Measurements from ENCODE around the gene BCAR1. TPM values are rescaled to one million over a fixed set of nuclear protein-coding genes. Genes with fewer than 3 reads are reported as not detected.
"Not testable (repeated sequence)": the region's sequence is repeated elsewhere in the genome, so short reads cannot be mapped to it uniquely, and the experiment has no call there.

Gene BCAR1
- total RNA-seq, 1 donor from 2014 or later = 278 TPM

DNA sequence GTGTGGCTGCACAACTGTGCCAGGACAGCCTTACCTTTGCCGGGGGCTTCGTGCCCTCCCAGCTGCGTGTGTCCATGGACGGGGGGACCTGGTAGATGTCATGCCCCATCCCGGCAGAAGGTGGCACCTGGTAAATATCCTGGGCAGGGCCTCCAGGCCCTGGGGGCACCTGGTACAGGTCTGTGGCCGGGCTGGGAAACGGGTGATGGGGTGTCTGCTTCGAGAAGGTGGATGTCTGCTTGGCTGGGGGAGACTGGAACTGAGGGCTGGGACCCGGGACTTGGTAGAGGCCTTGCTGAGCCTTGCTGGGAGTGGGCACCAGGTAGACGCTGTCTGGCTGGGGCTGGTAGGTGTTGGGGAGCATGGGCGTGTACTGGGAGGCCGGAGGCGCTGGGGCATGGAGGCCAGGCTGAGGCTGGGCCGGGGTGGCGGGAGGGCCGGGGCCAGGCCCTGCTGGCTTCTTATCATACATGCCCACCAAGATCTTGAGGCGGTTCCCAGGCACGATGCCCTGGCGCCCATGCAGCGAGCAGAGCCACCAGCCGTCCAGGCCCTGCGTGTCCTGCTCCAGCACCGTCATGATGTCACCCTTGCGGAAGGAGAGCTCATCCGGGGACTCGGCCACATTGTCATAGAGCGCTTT lies 8.9 kb downstream of the BCAR1 start:
- DNase-seq (ENCODE audit: extremely low read depth, low read depth, low spot score) = not testable (repeated sequence)

DNA sequence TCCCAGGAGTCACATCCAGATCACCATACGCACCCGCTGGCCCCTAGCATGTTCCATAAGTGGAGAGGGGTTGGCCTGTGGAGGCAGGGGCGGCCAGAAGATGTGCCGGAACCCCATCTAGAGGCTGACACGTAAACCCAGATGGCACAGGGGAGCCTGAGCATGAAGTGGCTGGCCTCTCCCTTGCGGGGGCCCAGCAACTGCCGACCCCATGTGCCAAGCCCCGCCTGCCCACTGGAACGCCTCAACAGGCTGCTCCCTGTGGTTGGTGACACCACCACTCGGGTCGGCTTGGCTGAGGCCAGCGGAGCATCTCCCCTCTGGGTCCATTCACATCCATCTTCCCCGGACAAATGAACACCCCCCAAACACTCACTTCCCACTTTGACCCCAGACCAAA lies 9.5 kb downstream of the BCAR1 start:
- no peak for DNase-seq (ENCODE audit: extremely low read depth, low read depth, low spot score)

DNA sequence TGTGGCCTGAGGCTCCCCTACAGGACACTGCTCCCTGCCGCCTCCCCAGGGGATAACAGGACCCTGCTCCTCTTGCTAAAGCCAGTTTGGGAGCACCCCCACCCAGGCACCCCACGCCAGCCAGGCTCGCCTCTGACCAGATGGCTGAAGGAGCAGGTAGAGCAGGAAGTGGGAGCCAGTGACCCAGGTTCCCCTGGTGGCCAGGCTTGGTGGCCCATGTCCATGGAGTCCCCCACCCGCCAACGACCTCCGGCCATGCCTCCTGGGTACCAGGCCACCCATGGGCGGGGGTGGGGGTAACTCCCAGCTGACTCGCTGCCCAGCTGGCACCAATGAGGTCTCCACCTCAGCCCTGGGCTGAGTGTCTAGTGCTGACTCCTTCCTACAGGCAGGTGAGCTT lies 10.0 kb downstream of the BCAR1 start:
- no peak for DNase-seq (ENCODE audit: extremely low read depth, low read depth, low spot score)

DNA sequence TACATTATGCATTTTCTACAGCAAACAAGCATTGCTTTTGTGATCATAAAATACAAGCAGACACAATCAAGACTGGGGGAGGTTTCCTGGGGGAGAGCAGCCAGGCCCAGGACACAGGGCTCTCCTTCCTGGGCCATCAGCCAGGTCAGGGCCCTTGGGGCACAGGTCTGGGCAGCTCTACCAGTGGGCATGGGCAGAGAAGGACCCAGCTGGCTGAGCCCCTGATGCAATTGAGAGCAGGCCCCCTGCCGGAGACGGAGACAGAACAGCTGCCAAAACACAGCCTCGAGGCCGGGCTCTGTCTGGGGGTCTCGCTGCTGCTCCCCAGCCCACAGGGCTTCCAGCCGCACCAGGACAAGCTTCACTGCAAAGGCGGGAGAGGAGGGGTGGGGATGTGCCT lies 10.8 kb downstream of the BCAR1 start:
- DNase-seq (ENCODE audit: extremely low read depth, low read depth, low spot score) = not testable (repeated sequence)

DNA sequence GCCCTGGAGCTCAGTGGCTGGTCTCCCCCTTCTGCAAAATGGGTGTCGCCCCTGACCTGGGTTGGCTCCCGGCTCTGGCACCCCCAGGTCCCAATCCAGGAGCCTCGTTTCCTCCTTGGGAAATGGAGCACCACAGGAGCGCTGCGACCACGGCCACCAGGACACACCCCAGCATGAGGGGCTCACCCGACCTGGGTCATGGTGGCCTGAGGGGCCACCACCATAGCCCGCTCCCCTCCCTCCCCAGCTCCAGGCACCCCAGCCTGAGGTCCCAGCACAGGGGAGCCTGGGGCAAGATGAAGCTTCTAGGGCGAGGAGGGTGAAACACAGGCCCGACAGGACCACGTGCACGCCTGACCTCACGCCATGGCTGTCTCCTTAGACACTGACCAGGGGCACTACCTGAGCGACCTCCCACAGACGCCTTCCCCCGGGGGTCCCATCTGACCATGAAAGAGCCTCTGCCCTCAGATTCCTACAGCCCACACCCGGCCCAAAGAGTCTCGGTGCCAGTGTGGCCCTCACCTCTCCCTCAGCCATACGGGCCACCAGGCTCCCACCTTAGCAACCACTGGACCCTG lies 11.8 kb downstream of the BCAR1 start:
- DNase-seq (ENCODE audit: extremely low read depth, low read depth, low spot score) = no peak

DNA sequence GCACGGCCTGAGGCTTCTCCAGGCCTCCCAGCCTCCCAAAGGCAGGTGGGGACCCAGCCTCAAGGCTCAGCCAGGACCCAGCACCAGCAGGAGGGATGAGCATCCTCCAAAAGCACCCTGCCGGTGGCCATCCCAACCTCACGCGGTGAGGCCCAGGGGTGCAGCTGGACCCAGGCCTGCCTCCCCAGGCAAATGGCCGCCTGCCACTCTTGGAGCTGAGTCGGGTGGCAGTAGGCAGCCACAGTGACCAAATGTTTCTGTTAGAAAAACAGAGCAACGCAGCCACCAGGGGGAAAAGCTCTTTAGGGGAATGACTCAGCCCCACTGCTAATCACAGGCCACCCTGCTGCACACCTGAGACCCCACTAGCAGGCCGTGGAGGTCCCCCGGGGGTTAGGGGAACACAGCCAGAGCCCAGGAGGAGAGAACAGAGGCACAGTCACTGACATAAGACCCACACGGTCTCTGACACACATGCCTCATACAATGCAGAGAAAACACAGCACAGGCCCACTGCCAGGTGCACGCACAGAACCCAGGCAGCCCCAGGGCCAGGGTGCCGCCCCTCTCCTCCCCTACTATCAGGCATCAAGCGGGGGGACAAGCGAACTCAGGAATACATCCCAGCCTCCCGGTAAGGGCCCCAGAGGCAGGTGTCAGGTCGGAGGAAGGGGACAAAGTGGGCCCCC lies 12.4 kb downstream of the BCAR1 start:
- DNase-seq (ENCODE audit: extremely low read depth, low read depth, low spot score) = no peak

DNA sequence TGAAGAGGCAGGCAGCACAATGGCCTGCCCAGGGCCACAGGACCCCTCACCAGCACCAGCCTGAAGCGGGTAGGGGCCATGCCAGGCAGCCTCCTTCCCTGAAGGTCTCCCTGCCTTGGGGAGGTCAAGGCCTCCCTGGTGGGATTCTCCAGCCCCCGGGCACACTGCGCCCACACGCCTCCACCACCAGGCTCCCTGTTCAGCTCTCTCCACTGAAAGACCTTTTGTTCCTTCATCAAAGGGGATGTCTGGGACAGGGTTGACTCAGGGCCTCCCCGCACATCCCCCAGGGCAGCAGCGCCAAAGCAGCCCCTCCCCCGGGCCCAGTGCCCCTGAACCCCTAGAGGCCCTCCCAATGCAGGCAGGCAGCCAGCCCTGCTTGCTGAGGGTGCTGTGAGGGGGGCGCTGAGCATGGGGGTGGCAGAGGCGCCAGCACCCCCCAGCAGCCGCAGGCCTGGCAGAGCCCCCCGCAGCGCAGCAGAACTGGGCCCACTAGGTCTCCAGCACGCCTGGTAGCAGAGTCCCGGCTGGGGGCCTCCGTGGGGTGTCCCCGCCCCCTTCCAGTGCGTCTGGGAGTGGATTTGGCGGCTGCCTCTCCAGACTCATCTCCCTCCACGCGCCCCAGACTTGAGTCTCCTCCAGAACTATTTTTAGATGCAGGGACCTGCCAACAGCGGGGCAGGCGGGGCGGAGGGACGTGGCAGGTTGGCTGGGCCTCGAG lies 13.1 kb downstream of the BCAR1 start:
- no peak for DNase-seq (ENCODE audit: extremely low read depth, low read depth, low spot score)

DNA sequence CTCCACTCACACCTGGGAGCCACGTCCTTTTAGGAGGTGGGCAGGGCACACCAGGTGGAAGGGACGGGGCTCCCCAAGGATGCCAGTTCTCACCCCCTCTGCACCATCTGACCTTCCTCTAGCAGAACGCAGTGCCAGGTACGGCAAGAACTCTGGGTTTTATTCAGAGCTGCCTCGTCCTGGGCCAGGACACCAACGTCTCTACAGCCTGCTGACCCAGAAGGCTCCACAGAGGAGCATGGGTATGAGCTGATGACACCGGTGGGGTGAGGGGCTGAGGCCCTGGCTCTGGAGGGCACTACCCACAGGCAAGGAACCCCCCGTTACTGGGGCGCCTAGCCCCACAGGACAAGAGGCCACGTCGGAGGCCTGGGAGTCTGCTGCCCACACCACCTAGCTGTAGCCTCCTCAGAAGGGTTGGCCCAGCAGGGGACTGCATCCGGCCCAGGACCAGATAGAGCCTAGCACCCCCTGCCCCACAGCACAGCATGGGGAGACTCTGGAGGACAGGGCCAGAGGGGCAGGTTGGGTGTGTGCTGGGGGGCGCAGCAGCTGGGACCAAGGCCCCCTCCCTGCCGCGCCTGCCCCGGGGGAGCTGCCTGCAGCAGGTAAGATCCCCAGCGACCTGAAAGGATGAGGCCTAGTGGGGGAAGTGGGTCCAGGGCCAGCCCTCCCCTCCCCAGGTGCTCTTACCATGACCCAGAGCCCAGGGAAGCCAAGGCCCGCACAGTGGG lies 13.9 kb downstream of the BCAR1 start:
- no peak for DNase-seq (ENCODE audit: extremely low read depth, low read depth, low spot score)

DNA sequence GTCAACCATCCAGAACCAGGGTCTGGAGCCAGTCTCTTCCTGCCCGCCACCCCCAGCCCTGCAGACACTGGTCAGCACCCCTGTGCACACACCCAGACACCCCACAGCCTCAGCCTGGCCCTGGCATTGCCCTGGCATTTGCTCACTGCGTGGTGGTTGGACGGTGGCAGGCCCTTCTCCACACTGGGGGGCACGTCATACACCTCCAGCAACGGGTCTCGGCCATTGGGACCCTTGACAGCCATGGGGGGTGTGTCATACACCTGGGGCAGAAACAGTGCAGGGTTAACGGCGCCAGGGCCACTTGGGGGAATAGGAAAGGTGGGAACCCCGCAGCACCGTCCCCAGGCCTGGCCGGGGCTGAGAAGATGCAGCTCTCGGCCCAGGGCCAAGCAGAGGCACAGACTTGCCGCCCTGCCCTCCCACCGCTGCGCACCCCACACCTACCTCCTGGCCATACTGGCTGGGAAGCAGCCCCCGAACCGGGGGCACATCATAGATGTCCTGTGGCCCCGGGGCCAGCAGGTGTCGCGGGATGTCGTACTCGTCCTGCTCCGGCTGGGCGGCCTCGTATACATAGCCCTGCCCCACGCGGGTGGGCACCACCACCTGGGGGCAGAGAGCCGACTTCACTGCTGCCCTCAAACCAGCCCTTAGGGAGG lies 14.6 kb downstream of the BCAR1 start:
- no peak for DNase-seq (ENCODE audit: extremely low read depth, low read depth, low spot score)

DNA sequence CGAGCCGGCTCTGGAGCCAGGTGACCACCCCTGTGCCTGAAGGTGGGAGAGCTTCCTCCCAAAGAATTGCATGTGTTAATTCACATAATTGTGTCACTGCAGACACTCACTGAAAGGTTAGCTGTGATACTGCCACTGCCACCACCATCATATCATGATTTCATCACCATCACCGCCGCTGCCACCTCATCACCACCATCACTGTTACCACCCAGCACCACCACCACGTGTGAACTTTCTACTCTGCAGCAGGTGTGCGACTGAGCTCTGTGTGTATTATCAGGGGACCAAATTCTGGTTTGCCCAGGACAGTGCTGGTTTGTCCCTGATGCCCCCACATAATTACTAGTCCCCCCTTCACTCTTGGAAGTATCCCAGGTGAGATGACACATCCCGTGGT lies 15.2 kb downstream of the BCAR1 start:
- DNase-seq (ENCODE audit: extremely low read depth, low read depth, low spot score) = no peak

DNA sequence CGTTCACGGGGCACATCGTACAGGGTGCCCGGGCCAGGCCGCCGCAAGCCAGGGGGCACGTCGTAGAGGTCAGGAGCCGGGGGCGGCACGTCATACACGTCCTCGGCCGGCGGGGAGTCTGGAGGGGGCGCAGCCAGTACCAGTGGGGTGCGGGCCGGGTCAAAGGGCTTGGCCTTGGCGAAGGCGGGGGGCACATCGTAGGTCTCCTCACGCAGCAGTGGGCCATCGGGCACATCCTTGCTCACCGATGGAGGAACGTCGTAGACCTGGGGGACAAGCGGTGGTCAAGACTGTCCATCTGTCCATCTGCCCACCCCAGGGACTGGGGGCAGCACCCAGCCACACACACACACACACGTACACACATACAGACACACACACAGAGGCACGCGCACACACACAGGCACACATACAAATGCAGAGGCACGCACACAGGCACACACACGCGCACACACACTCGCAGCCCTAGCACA lies 15.7 kb downstream of the BCAR1 start:
- DNase-seq (ENCODE audit: extremely low read depth, low read depth, low spot score) = no peak

DNA sequence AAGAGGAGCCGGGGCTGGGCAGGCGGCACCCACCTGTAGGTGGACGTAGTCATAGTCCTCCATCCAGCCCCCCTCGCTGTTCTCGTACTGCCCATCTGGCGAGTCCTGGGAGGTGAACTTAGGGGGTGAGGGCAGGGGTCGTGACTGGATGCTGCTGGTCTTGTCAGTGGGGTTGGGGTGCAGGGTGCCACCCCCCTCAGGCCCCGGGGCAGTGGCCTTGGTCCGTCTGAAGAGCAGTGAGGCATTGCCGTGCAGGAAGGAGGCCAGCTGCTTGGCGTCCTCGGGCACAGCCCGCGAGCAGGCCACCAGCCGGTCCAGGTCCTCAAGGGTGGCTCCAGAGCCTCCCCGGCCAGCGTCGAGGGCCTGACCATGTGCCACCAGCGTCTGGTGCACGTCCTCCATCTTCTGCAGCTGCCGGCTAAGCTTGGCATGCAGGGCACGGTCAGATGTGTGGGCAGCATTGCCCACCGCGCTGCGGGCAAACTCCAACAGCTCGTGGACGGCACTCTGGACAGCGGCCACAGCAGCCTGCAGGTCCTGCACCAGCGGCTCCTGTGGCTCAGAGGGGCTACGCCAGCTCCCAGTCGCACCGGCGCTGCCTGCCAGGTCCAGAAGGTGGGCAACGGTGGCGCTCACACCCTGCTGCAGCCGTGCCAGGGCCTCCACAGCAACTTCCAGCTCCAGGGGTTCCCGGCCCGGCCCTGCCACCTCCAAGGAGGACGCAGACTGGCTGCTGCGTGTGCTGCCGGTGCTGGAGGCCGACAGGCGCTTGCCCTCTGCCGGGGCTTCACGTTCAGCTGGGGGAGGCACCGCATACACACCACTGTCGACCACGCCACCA lies 16.3 kb downstream of the BCAR1 start:
- no peak for DNase-seq (ENCODE audit: extremely low read depth, low read depth, low spot score)

DNA sequence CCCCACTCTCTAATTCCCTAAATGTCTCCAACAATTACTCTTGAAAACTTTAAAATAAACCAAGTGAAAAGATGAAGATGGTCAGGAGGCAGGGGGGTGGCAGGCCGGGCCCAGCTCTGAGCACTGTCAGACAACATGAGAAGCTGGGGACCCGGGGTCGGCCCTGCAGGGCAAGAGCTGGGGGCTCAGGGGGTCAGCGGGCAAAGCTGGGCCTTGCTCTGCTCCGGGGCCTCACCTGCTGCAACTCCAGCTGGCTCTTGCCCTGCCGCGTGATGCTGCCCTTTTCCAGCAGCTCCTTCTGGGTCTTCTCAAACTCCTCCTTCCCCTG lies 17.8 kb downstream of the BCAR1 start:
- DNase-seq (ENCODE audit: extremely low read depth, low read depth, low spot score) = no peak

DNA sequence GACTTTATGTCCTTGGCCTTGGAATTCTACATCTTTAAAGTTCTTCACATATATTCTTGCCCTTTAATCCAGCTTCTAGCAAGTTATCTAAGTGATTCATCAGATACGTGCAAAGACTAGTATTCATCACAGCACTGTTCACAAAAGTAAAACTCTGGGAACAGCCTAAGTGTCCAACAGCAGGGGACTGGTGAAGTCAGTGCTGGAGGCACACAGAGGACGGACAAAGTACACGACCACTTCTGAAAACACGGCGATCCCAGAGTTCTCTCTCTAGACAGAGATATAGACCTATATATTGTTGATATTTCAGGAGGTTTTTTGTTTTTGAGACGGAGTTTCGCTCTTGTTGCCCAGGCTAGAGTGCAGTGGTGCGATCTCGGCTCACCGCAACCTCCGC lies 19.9 kb downstream of the BCAR1 start:
- no peak for DNase-seq (ENCODE audit: extremely low read depth, low read depth, low spot score)

DNA sequence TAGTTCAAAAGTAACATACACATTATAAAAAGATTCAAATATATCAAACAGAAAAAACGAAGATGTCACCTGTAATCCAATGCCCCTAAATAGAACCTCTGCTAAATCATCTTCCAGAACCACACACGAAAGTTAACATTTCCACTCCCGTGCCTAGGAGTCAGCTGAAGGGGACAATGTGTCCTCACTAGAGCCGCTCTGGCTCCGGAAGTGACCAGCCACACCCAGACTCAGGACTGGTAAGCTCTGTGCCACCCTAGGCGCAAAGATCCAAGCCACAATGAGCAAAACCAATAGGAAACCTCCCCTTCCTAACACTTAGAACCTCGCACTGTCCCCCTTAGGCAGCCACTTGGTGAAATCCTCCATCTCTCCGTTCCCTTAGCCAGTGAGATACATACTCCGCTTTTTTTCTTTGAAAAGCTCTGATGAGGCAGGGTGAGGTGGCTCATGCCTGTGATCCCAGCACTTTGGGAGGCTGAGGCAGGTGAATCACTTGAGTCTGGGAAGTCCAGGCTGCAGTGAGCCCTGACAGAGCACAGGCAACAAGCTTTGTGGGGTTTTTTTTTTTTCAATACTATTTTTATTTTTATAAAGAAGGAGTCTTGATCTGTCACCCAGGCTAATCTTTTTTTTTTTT lies 20.8 kb downstream of the BCAR1 start:
- no peak for DNase-seq (ENCODE audit: extremely low read depth, low read depth, low spot score)

DNA sequence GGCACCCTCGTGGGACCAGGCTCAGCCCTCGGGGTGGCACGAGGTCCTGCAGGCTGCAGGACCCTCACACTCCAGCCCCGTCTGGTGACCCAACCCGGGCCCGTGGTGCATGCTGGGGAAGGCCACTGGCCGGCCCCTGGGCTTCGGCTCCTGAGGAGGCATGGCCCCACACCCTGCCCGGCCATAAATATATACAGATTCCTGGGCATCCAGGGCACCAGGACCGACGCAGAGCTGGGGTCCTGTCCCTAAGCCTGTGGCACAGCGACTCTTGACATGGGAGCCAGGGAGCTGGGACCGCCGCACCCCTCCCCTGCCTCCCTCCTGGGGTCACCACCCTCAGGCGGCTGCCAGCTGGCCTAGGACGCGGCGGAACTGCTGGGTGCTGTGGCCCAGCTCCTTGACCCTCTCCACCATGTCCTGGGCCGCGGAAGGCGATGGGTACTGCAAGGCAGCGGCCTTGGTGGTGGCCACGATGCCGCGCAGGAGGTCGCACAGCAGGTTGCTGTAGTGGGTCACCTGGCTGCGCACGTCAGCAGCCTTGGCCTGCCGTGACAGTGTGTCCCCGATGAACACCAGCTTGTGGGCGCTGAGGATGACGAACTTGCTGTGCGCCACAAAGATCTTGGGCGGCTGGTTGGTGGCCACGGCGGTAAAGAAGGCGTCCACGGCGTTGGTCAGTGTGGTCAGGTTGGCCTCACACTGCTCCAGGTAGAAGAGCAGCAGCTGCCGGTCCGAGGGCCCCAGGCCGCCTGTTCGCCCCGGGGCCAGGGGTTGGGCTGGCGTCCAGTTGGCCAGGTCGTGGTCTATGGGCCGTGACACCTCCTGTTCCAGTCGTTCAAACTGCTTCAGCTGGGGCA lies 22.0 kb downstream of the BCAR1 start:
- no peak for DNase-seq (ENCODE audit: extremely low read depth, low read depth, low spot score)

DNA sequence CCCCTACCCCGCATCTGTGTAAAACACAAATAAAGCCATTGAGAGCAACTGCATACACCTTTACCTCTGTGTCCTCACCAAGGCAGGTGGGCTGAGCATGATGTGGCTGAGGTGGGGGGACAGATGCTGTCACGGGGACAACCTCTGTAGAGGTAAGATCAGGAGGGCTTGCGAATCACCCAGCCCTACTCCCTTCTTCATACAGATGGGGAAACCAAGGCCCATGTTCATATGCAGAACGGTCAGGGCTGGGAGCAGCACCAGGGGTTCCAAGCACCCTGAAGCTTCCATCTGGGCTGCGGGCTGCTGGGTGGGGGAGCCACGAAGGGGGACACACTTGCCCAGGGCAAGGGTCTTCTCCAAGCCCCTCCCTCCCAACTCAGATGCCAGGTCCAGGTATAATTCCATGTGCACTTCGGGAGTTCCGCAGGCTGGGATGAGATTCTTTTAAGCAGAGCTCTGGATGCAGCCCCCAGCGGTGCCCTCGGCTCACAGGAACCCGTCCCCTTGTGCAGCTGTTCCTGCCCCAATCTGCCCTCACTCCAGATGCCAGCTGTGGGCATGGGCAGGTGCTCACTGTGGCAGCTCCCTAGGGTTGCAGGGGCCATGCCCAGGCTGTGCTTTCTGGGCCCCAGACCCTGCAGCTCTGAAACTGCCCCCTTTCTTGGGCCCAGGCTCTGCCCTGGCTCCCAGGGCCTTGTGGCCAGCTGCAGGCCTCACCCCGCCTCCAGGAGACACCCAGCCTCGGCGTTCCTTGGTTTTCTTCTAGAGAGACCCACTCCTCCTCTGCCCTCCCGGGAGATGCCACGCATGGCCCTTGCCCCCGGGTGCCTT lies 23.1 kb downstream of the BCAR1 start:
- no peak for DNase-seq (ENCODE audit: extremely low read depth, low read depth, low spot score)
